ENCODE measurements around the gene PKNOX2.

Gene PKNOX2

DNA sequence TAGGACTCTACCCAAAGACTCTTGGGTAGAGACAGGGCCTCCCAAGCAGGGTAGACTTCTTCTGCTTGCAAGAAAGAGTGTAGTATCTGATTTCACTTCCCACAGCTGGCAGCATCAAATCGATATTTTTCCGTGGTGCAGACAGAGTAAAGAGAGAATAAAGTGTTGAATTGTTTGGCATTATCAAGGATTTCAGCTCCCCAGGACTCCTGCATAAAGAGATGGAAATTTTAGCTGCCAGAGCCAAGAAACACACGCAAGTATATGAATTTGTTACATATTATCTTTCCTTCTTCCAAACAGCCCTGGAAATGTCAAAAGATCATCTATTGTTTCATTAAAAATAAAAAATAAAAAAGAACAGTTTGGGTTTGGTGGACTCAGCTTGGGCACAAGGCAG lies 136.8 kb downstream of the PKNOX2 start:
- TF ChIP-seq, protein P1, sequence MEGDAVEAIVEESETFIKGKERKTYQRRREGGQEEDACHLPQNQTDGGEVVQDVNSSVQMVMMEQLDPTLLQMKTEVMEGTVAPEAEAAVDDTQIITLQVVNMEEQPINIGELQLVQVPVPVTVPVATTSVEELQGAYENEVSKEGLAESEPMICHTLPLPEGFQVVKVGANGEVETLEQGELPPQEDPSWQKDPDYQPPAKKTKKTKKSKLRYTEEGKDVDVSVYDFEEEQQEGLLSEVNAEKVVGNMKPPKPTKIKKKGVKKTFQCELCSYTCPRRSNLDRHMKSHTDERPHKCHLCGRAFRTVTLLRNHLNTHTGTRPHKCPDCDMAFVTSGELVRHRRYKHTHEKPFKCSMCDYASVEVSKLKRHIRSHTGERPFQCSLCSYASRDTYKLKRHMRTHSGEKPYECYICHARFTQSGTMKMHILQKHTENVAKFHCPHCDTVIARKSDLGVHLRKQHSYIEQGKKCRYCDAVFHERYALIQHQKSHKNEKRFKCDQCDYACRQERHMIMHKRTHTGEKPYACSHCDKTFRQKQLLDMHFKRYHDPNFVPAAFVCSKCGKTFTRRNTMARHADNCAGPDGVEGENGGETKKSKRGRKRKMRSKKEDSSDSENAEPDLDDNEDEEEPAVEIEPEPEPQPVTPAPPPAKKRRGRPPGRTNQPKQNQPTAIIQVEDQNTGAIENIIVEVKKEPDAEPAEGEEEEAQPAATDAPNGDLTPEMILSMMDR (IDR thresholded peaks at IDR 0.05; ENCODE audit: low read depth, low read length, missing control alignments): no peak

DNA sequence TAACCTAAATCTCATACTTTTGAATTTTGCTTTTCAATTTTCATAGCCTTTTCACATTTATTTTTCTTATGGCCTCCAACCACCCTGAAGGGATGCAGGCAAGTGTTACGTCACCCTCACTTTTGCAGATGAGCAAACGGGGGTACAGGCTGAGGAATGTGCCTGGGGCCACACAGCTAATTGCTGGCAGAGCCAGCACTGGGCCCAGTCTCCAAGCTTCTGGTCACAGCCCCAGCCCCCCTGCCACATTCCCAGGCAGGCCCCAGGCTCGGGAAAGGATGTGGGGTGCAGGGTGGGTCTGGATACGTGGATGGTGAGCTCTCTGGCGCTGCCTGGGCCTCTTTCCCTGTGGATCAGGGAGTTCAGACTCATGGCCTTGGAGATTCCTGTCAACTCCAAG lies 138.6 kb downstream of the PKNOX2 start:
- TF ChIP-seq, protein P1 (IDR thresholded peaks at IDR 0.05; ENCODE audit: low read depth, low read length, missing control alignments): no peak
- no peak overlapping the region for H3K4me3 ChIP-seq (replicated peaks; ENCODE audit: low read depth, low read length)
- no peak for DNase-seq (ENCODE audit: extremely low read depth, low read depth)

More for the DNA sequence above, 136.8 kb downstream of the PKNOX2 start:
- no peak for DNase-seq (ENCODE audit: extremely low read depth, low read depth)
- H3K4me3 ChIP-seq (replicated peaks; ENCODE audit: low read depth, low read length): no peak overlapping the region

DNA sequence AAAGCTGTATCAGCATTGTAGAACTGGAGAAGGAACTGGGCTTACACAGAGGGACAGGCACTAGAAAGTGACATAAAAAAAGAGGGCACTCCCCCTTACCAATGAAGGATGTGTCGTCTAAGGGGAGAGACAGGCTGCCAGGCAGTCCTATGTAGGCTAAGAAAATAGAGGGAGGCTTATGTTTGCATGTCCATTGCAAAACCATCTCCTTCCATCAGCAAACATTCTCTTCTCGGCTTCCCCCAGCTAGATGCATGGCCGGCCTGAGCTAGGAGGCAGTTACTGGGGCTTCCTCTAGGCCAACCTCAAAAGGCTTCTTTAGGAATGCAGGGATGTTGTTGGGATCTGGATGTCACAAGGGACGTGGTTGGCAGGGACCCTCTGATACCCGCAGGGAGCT lies 139.1 kb downstream of the PKNOX2 start:
- TF ChIP-seq, protein P1 (IDR thresholded peaks at IDR 0.05; ENCODE audit: low read depth, low read length, missing control alignments): no peak
- no peak overlapping the region for H3K4me3 ChIP-seq (replicated peaks; ENCODE audit: low read depth, low read length)
- DNase-seq (ENCODE audit: extremely low read depth, low read depth): no peak

DNA sequence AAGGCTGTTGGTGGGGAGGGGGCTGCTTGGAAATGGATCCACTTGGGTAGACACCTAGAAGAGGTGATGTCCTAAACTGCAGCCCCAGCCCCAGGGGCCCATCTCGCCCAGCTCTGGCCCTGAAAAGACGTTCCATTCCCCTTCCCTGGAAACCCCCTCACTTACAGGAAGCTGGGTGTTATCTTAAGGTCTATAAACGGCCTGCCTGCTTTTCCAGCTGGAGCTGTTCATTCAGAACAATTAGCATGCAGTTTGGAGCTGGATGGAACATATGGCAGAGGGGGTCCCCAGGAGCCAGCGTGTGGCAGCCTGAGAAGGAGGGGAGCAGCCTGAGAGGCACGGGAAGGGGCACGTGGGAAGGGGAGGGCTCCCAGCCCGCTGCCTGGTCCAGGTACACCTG lies 139.6 kb downstream of the PKNOX2 start:
- TF ChIP-seq, protein P1 (IDR thresholded peaks at IDR 0.05; ENCODE audit: low read depth, low read length, missing control alignments): no peak
- DNase-seq (ENCODE audit: extremely low read depth, low read depth): no peak
- H3K4me3 ChIP-seq (replicated peaks; ENCODE audit: low read depth, low read length): no peak overlapping the region

DNA sequence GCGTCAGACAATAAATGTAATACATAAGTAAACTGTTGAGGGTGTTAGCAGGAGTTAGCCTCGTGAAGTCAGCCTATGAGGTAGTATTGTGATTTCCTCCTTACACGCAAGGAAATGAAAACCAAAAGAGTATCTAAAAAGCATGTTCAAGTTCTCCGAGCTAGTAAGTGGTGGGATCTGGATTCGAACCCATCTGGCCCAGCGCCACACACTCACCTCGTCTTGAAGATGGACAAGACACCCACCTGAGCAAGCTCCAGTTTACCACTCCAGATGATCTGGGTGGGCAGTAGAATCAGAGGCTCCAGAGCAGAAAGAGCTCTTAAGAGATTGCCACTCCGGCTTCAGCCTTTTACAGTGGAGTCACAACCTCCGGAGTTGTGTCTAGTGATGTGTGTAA lies 140.3 kb downstream of the PKNOX2 start:
- DNase-seq (ENCODE audit: extremely low read depth, low read depth): no peak
- no peak overlapping the region for H3K4me3 ChIP-seq (replicated peaks; ENCODE audit: low read depth, low read length)
- TF ChIP-seq, protein P1 (IDR thresholded peaks at IDR 0.05; ENCODE audit: low read depth, low read length, missing control alignments): no peak

DNA sequence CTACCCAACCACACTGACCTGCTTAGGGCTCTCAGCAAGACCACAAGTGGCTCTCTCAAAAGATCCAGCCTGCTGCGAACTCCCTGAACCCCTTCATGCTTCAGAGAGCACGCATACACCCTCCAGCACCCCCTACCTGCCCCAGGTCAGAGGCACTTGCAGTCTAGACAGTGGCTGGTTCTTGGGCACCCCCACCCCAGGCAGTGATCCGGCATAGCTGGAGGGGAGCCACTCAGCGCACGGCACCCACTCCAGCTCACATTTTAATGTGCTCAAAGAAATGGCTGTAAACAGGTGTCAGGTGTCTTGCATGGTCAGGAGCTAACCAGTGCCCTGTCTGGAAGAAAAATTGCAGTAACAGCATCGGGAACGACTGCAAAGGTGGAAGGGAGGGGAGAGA lies 140.8 kb downstream of the PKNOX2 start:
- no peak overlapping the region for H3K4me3 ChIP-seq (replicated peaks; ENCODE audit: low read depth, low read length)
- DNase-seq (ENCODE audit: extremely low read depth, low read depth): no peak
- TF ChIP-seq, protein P1 (IDR thresholded peaks at IDR 0.05; ENCODE audit: low read depth, low read length, missing control alignments): no peak

DNA sequence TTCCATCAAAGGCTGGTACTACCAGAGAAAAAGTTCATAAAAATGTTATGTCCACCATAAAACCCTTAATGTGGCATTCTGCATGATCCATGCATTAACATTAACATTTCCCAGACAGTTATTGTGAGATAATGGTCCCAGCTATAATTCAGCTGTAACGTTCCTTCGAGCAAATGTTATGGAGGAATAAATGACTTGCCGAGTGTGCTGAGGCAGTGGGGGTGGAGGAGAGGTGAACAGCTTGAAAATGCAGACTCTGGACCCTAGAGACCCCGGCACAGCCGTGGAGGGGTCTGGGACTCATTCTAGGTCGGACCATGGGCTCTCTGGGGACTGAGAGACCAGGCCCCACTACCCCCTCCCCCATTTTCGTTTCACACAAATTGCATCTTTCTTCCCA lies 141.9 kb downstream of the PKNOX2 start:
- H3K4me3 ChIP-seq (replicated peaks; ENCODE audit: low read depth, low read length): no peak overlapping the region
- DNase-seq (ENCODE audit: extremely low read depth, low read depth): no peak
- TF ChIP-seq, protein P1 (IDR thresholded peaks at IDR 0.05; ENCODE audit: low read depth, low read length, missing control alignments): no peak

Data from HFF-Myc (cell line).